Measurements from ENCODE around the gene VGLL4. TPM values are rescaled to one million over a fixed set of nuclear protein-coding genes. Genes with fewer than 3 reads are reported as not detected.
A peak's percentile ranks its signal among the peaks of the same experiment; 100 is the strongest.

The VGLL4 gene
- total RNA-seq, 1 experiment from 2014 or later: 66.0 TPM

DNA sequence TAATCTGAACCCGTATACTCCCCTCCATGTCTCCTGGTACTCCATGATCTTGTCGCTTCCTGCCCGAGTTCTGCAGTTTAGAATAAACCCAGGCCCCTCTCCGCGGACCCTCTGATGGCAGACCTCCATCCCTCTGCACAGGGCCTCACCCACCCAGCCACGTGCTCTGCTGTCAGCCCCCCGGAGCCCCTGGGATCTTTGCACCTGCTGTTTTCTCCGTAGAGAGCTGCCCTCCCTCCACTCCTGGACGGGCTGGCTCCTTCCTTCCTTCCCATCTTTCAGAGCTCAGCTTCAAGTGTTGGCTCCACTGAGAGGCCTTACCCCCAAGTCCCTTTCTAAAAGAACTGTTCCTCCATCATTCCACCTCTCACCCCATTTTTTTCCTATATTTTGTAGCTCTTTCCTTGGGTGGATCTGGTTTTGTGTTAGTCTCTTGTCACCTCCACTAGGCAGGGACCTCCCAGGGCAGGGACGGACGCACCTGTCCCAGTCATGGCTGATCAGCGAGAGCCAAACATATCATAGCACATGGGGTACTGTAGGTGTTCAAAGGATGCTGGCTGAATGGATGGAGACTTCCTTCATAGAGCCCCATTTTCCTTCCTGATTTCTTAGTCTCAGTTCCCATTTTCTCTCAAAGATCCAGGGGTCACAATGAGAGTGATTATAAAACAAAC is 106.6 kb downstream of the VGLL4 start:
- Histone ChIP-seq H3K27me3 (ENCODE audit: control insufficient read depth, insufficient read depth, low read length) (no peaks in the 10 kb centered on the region), H3K4me3 (ENCODE audit: low read depth in 2 of 2, low read length in 2 of 2) (no peak overlapping the region), H3K36me3 (ENCODE audit: control insufficient read depth, insufficient read depth, low read length) (no peaks in the 10 kb centered on the region), H3K27ac (ENCODE audit: low read length) (peak overlapping the region; percentile 34; the same call in 1 of the 2 replicates), H3K9me3 (ENCODE audit: control insufficient read depth, insufficient read depth, low read depth, low read length) (no peaks in the 10 kb centered on the region), H3K4me1 (ENCODE audit: control insufficient read depth, insufficient read depth, low read length) (peaks cover 16% of the 10 kb centered on the region)
- in situ Hi-C loops (cut with HindIII; ENCODE audit: low pct_unique_long_range_greater_than_20kb, low sequenced_read_pairs): no loop called here
- no peak for DNase-seq (ENCODE audit: low read depth, low spot score)
- no peak for ATAC-seq
- ChIA-PET CTCF (no interaction called here), POLR2A (no interaction called here)
- no TSS peak for BruUV-seq (replicated peaks)
- TF ChIP-seq, protein P1, sequence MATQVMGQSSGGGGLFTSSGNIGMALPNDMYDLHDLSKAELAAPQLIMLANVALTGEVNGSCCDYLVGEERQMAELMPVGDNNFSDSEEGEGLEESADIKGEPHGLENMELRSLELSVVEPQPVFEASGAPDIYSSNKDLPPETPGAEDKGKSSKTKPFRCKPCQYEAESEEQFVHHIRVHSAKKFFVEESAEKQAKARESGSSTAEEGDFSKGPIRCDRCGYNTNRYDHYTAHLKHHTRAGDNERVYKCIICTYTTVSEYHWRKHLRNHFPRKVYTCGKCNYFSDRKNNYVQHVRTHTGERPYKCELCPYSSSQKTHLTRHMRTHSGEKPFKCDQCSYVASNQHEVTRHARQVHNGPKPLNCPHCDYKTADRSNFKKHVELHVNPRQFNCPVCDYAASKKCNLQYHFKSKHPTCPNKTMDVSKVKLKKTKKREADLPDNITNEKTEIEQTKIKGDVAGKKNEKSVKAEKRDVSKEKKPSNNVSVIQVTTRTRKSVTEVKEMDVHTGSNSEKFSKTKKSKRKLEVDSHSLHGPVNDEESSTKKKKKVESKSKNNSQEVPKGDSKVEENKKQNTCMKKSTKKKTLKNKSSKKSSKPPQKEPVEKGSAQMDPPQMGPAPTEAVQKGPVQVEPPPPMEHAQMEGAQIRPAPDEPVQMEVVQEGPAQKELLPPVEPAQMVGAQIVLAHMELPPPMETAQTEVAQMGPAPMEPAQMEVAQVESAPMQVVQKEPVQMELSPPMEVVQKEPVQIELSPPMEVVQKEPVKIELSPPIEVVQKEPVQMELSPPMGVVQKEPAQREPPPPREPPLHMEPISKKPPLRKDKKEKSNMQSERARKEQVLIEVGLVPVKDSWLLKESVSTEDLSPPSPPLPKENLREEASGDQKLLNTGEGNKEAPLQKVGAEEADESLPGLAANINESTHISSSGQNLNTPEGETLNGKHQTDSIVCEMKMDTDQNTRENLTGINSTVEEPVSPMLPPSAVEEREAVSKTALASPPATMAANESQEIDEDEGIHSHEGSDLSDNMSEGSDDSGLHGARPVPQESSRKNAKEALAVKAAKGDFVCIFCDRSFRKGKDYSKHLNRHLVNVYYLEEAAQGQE (IDR thresholded peaks at IDR 0.05; ENCODE audit: insufficient read depth in 1 of 2, low read depth in 2 of 2, low read length in 1 of 2): no peak
- TF ChIP-seq POLR2AphosphoS5 (IDR thresholded peaks at IDR 0.05; ENCODE audit: low read depth, low read length): no peak
- TF ChIP-seq SIN3A (IDR thresholded peaks at IDR 0.05; ENCODE audit: borderline replicate concordance, insufficient read depth, low read depth, low read length): no peak
- TF ChIP-seq, protein P2, sequence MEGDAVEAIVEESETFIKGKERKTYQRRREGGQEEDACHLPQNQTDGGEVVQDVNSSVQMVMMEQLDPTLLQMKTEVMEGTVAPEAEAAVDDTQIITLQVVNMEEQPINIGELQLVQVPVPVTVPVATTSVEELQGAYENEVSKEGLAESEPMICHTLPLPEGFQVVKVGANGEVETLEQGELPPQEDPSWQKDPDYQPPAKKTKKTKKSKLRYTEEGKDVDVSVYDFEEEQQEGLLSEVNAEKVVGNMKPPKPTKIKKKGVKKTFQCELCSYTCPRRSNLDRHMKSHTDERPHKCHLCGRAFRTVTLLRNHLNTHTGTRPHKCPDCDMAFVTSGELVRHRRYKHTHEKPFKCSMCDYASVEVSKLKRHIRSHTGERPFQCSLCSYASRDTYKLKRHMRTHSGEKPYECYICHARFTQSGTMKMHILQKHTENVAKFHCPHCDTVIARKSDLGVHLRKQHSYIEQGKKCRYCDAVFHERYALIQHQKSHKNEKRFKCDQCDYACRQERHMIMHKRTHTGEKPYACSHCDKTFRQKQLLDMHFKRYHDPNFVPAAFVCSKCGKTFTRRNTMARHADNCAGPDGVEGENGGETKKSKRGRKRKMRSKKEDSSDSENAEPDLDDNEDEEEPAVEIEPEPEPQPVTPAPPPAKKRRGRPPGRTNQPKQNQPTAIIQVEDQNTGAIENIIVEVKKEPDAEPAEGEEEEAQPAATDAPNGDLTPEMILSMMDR (IDR thresholded peaks at IDR 0.05): no peak
- TF ChIP-seq TCF7L2 (IDR thresholded peaks at IDR 0.05; ENCODE audit: low read depth, low read length): no peak
- intact Hi-C loops (cut with micrococcal nuclease; ENCODE audit: unreplicated experiment): no loop called here

DNA sequence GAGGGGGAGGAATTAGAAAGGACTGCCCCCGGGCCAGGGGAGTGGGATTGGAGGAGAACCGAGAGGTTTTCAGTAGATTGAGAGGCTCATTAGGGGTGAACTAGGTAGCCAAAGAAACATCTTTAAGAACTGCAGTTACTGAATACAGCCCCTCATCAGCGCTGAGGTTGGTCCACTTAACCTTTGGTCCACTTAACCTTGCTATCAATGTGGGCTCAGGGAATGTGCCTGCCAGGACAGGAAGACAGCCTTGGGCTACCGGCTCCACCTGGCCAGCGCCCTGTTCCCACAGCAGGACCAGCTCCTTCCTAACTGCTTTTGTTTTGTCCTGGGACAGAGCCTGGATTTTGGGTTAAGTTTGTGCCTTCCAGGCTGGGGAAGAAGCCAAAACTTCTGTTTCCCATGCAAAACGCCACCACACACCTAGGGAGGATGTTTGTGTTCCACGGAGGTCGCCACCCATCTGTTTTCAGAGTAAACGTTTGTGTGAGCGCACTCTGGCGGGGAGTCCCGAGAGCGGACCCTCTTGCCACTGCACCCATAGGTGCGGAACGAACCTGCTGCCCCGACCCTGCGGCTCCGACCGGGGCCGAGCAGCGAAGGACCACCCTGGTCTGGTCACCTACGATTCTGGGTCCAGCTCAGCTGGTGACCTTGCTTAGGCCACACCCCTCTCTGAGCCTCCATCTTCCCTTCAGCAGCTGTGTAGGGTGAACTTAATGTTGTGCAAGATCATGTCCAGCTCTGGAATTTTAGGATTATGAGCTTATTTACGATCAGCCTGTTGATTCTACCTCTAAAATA is 107.4 kb downstream of the VGLL4 start:
- in situ Hi-C loops (cut with HindIII; ENCODE audit: low pct_unique_long_range_greater_than_20kb, low sequenced_read_pairs): no loop called here
- BruUV-seq (replicated peaks): no TSS peak
- H3K36me3 ChIP-seq (ENCODE audit: control insufficient read depth, insufficient read depth, low read length): no peaks in the 10 kb centered on the region
- no peak for TF ChIP-seq TCF7L2 (IDR thresholded peaks at IDR 0.05; ENCODE audit: low read depth, low read length)
- TF ChIP-seq, protein P2 (IDR thresholded peaks at IDR 0.05): no peak
- no peak for TF ChIP-seq POLR2AphosphoS5 (IDR thresholded peaks at IDR 0.05; ENCODE audit: low read depth, low read length)
- TF ChIP-seq, protein P1 (IDR thresholded peaks at IDR 0.05; ENCODE audit: insufficient read depth in 1 of 2, low read depth in 2 of 2, low read length in 1 of 2): no peak
- TF ChIP-seq SIN3A (IDR thresholded peaks at IDR 0.05; ENCODE audit: borderline replicate concordance, insufficient read depth, low read depth, low read length): no peak
- CTCF ChIA-PET: no interaction called here
- POLR2A ChIA-PET: no interaction called here
- no peak for DNase-seq (ENCODE audit: low read depth, low spot score)
- peak overlapping the region; percentile 44; the same call in 1 of the 2 replicates for H3K27ac ChIP-seq (ENCODE audit: low read length)
- intact Hi-C loops (cut with micrococcal nuclease; ENCODE audit: unreplicated experiment): no loop called here
- peaks cover 13% of the 10 kb centered on the region for H3K4me1 ChIP-seq (ENCODE audit: control insufficient read depth, insufficient read depth, low read length)
- H3K9me3 ChIP-seq (ENCODE audit: control insufficient read depth, insufficient read depth, low read depth, low read length): no peaks in the 10 kb centered on the region
- H3K27me3 ChIP-seq (ENCODE audit: control insufficient read depth, insufficient read depth, low read length): no peaks in the 10 kb centered on the region
- no peak; the same call in 1 of the 2 replicates for ATAC-seq
- no peak overlapping the region for H3K4me3 ChIP-seq (ENCODE audit: low read depth in 2 of 2, low read length in 2 of 2)
